DMS79 treated with DMSO at 0.1 percent for 48 hours (cell line): ENCODE data around the gene EBF3.

Source experiments
- DNase-seq: peaks from one replicate; lab custom pipeline; 2025; lab: John Stamatoyannopoulos, UW

Gene EBF3

DNA sequence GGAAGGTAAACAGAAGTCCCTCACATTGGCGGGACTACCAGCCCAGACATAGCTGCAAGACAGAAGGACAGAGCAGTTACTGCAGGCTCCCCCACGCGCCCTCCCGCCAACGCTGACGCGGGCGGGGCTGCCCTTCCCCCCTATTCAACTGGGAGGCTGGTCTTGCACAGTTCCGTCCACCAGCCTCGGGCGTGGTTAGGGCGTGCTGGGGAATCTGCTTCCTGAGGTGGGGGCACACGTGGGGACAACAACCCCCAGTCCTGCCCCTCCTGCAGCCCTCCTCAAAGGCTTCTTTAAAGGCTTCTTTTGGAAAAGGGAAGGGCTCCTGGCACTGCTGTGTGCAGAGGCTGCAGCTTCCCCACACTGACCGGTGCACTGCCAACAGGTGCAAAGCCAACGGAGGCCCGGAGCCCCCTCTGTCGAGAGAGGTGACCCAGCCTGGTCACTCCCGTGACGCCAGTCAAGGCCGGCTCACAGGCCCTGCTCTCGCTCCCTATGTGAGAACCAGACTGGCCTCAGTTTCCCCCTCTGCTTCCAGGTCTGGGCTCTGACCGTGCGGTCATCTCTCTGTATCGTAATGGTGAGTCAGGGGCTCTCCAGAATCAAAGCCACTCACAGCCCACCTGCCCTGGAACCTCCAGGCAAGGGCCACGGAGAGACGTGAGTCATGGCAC is 126.0 kb downstream of the EBF3 start:
- no peak for DNase-seq

DNA sequence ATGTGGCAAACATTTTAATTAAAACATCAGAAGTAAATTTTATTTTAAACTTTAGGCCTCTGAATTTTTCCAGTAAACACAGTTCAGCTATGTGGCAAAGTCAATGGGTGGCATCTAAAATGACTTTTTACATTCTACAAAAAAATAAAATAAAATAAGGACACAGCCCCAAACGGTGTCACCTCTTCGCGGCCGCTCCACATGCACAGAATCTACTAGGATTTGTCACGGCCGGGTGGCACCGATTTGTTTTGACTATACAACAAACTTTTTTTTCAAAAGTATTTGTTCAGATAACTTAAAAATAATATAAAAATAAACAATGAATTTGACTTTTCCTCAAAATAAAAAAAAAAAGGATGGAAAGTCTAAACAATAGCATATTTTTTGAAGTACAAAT is 127.8 kb downstream of the EBF3 start:
- DNase-seq, result no peak

DNA sequence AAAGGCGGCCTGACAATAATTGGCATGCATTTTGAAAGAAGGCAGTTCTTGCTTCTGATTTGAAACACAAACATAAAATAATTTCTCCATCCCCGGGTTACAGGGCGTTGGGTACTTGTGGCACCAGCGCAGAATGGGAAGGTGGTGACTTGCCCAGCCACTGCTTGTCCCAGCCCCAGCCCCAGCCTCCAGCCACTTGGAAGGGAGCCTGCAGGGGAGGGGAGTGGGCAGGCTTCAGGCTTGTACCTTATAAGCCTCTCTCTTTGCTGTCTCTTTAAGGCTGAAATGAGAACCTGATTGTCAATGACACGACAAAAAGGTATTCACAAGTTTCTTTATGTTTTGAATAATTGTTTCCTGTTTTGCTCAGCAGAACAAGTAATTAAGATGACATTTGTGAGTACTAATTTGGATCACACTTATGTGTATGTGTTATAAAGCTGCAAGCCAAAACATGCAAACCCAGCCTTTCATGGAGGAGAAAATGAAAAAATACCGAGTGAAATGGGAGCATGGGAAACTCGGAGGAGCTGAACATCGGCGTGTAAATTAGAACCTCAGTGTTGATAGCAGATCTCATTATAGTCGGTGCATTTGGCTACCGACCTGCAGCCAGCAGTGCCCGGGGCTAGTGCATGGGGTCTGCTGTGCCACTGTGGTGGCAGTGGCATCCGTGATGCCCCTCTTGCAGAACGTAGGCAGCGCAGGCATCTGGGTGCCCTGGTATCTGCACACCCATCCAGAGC is 129.9 kb downstream of the EBF3 start:
- no peak for DNase-seq

DNA sequence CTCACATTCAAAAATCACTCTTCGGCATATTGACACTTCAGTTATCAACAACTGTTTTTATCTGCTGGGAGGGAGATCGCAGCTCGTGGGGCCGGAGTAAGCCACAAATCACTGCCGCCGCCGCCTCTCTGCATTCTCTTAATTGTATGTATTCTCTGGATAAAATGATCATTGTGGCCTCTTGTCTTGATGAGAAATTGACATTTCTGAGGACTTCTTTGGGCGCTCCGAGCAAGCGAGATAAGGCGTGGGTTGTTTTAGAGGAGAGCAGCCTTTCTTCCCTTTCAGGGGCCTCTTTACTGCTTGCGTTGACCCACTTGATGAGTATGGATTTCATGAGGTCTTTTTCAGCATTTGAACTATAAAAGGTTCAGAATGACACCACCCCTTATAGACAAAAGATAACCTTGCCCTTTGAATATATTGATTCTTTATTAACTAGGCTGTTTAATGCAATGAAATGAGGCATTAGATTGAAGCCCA is 130.6 kb downstream of the EBF3 start:
- DNase-seq, result no peak

DNA sequence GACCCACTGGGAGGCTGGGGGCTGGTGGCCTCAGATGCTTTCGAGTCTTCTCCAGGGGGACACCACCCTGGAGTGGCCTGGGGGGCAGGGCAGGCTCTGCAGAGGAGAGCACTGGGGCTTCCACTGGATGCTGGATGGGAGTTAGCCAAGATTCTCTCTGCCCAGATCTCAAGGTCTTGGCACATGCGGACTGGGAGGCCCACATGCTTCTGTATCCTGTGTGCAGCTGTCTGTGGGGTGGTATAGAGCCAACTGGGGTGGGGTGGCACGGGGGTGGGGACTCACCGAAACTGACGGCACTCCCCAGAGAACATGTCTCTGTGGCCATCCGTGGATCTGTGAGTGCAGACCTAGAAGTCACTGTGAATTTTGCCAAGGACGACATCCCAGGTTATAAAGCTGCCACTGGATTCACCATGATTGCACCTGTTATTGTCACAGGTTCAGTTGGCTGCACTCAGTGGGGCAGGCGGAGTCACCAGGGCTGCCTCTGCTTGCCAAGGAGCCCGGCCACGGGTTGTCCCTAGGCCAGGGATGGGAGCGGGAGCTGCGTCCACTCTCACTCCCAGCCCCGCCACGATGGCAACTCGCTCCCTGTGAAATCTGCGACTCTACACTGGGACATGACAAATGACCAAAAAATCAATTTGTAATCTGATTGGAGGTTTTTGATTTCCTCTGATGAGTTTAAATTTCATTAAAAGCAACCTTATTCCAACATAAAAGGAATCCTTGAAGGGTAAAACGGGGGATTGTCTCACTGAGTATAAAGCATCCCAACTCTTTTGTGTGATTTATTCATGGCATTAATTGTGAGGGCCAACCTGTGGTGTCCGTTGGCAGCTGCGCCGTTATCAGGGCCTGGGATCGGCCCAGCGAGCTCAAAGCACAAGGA is 131.3 kb downstream of the EBF3 start:
- DNase-seq, result no peak

DNA sequence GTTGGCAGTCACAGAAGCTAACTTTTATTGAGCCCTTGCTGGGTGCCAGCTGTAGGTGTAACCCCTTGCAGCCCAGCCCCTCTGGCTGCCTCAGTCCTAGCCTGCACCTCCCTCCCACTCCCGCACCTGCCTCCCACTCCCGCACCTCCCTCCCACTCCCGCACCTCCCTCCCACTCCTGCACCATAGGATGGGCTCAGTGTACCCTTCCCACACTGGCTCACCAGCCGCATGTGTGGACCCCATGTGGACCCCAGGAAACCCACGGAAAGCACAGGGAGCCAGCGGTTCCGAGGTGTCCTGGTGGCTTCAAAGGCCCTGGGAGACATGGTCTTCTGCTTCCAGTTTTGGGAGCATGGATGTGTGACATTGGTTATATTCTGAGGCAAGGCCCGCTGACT is 132.9 kb downstream of the EBF3 start:
- DNase-seq, result no peak

DNA sequence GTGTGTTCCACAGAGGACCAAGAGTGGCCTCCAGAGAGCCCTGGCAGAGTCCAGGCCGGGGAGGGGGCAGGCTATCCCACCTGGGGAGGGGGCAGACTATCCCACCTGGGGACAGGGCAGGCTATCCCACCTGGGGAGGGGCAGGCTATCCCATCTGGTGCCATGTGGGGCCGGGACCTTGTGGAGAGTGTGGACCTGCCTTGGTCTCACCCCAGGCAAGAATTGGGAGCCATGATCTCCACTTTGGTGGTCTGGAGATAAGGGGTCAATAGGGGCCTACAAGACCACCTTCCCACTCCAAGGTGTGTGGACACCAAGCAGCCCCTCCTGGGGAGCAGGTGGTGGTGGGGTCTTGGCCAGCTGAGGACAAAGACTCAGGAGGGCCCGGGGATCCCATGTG is 138.2 kb downstream of the EBF3 start:
- DNase-seq, result no peak

DNA sequence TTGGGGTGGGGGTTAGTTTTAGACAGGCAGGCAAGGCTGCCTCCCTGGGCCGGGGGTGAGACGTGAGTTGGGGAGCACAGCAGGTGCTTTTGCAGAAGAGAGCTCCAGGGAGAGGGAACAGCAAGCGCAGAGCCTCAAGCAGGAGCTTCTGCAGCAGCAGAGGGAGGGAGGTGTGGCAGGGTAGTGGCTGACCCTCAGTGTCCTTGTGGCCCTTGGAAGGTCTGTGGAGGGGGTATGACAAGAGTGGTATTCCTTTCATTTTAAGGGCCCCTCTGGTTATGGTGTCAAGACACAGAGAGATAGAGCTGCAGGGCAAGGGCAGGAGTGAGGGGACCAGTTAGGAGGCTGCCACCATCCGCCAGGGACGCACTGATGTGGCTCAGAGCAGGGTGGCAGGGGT is 138.9 kb downstream of the EBF3 start:
- no peak for DNase-seq

DNA sequence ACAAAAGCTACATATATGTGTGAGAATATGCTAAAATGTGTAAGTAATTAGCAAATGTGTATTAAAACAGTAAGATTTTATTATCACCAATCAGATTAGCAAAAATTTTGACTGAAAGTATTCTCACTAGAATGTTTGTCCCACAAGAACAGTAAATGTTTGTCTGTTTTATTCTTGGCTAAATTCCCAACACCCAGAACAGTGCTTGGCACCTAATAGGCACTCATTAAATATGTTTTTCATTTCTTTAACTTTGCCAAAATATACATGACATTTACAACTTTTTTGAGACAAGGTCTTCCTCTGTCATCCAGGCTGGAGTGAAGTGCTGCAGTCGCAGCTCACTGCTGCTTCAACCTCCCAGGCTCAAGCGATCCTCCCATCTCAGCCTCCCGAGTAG is 143.6 kb downstream of the EBF3 start:
- DNase-seq, result no peak

DNA sequence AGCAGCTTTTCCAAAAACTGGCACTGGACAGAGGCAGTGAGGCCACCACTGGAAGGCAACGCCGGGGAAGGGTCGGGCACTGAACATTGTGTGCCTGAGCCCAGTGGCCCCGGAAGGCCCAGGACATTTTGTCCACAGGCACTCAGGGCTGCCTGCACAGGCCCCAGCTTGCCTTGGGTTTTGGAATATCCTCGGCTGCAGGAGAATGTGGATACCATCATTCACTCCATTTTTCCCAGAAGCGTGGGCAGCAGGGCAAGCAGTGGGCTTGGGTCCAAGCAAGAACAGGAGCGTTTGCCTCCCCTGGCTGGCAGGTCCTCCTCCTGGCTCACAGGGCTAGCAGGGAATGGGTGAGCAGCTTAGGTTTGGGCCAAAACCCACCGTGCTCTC is 147.4 kb downstream of the EBF3 start:
- DNase-seq, result no peak

DNA sequence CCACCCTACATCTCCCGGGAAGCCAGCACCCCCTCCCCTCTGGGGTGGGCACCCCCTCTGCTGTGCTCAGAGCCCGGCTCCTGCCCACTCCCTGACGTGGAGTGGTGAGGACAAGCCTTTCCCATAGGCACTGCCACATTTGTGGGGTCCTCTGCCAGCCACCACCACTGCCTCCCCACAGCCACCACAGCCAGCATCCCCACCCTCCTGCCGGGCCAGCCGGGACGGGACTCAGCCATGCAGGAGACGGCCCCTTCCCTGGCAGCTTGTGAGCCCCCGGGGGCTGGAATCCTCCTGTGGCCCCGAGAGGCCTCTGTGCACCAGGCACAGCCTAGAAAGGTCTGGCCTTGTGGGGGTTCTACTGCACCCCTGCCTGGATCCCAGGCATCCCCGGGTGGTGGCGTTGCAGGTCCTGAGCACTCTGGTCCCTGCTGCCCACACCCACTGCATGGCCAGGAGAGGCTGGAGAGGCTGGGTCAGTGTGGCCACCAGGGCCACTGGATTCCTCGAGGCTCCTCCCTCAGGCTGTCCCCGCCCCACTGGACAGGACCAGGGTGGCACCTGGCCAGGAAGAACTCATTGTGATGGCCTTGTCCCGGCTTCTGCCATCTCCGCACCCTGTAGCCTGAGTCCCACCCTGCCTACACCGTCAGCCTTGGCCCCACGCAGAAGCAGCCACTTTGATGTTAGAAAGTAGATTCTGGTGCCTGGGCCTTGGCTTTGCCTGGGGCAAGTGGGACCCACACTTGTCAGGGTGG is 148.0 kb downstream of the EBF3 start:
- DNase-seq, result no peak

DNA sequence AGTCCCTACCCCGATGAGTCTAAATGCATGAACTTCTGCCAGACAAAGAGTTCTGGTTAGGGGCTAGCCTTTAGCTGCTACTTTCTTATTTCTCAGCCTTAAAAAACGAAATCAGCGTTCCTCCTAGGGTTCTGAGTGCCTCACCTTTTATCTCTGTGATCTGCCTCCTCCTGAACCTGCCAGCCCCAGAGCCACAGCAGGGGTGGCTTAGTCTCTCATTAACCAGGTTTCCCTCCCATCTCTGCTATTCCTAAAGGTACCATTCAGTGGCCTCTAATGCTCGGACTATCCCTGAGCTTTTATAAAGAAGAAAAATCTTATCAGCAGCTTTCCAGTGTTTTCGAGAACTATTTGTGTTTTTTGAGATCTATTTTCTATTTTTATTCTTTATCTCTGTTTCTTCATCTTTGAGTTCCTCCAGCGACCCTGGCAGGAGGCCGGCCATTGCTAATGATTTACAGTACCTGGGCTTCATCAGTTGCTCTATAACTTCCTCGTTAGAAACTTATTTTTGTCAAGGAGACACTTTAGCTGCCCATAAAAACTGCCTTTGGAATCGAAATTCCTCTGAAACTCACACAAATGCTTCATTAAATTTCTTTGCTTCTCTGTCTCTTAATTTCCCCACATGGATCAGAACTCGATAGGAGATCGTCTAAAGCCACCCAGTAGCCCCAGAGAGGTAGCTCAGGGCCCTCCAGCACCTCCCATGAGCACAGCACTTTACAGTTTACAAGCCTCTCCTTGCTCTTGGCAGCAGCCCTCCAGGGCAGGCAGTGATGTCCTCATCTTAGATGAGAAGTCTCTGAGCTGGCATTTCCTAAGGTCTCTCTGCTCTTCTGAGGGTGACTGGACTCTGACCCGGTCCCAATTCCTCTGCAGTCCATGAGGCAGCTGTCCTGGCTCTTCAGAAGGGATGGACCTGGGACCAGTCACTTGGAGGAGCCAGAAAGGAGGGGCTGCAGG is 149.1 kb downstream of the EBF3 start:
- no peak for DNase-seq

DNA sequence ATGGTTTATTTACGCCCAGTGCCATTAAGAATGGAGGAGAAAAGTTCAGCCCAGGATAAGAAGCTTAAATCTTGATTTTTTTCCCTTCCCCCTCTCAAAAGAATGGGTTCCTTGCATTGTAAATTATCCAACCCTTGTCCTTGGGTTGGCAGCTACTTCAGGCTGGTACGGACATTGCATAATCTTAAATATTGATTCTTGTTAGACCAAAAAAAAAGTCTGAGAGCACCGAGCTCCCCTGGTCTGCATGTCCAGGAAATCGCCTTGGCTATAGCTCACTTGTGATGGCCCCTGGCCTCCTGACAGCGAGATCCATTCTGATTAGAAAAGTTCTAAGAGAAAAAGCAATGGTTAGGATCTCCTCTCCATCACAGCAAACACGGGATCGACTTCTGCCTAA is 151.7 kb downstream of the EBF3 start:
- no peak for DNase-seq

DNA sequence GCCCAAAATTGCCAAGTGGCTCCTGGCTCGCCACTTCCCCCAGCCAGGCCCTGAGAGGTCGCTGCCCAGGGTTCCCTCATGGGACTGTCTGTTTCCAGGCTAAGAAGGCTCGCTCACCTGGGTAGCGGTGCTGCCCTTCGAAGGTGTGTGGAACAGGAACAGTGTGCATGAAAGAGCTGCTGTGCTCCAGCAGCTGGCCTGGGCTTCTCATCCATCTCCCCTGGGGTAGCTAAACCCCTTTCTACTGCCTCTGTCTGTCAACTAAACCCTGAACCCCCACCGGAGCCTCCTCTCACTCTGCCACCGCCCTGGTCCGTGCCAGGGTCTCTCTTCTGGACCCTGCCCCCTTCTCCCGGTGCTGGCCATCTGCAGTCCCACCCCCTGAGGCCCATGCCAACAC is 152.9 kb downstream of the EBF3 start:
- no peak for DNase-seq

DNA sequence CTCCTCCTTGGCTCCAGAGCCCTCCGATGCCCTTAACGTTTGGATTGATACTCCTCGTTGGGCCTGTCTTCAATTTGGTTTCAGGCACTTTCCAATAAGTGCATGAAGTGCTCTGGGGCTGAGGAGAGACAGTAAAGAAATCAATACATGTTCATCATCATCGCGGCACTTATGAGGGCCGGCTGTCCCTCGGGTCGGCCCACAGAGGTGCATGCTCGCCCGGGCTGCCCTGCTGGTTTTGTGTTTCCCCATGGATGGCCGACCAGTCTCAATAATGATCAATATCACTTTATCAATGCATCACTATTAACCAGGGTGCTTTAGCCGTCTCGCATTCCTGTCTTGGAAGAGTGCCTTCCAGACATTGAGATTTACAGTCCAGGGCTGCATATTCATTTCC is 154.2 kb downstream of the EBF3 start:
- no peak for DNase-seq

DNA sequence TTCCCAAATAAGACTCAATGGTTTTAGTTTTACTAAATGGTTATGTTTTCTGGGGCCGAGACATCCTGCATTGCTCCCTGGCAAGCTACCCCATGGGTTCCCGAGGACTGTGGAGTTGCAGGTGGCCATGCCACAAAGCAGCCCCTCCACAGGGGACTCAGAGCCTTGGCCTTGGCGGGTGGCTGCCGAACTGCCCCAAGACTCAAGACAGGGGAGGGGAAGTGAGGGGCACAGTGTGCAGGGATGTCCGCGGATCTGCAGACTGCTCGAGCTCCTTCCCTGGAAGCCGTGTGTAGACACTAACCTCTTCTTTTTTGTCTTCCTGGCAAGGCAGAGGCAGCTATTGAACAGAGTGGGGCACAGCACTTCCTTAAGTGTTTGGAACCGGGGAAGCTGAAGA is 154.6 kb downstream of the EBF3 start:
- DNase-seq, result no peak

DNA sequence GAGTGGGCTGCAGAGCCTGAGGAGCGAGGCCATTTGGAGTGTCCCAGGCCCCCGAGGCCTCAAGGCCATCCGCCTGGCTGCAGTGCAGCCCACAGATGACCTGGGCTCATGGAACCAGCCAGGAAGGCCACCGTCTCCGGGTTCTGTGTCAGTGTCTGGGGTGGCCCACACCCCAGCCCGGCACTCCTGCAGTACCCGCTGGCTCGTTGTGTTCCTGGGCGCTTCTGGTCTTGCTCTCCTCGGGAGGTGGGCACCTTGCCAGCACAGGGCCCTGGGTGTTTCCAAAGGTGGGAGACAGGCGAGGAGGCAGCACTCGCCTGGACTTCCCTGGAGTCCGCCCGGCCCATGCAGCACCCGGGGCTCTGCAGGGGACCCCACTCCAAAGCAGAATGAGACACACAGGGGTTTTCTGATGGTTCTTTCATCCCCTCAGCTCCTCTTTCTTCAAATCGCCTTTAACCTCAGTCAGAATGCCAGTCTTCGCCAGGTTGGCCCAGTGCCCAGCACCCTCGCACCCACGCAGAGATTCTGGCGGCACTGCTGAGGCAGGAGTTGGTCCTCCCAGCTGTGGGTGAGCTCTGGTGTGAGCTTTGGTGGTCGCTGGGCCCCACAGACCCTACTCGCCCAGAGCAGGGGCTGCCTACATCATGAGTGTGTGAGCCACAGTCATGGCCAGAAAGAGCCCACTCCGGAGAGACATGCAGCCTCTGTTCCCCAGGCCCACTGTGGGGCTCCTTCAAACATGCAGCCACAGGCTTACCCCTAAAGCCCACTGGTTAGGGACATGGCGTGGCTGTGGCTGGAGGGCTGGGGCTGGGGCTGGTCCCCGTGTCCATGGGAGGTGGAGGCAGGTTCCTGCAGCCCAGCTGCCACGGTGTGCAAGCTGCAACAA is 155.7 kb downstream of the EBF3 start:
- DNase-seq, result no peak

DNA sequence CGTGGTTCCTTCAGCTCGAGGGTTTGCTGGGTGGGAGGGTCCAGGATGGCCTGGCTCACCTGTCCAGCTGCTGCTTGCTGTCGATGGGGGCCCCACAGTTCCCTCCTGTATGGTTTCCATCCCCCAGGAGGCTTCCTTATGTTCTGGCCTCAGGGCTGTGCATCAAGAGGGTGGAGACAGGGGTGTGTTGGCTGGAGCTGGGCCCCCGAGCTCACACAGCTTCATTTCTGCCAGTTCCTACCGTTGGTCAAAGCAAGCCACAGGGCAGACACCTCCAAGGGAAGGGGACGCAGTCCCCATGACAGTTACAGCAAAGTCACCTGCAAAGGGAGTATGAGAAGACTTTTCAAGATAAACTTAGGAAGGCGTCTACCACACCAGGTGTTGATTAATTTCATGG is 156.9 kb downstream of the EBF3 start:
- DNase-seq, result no peak

DNA sequence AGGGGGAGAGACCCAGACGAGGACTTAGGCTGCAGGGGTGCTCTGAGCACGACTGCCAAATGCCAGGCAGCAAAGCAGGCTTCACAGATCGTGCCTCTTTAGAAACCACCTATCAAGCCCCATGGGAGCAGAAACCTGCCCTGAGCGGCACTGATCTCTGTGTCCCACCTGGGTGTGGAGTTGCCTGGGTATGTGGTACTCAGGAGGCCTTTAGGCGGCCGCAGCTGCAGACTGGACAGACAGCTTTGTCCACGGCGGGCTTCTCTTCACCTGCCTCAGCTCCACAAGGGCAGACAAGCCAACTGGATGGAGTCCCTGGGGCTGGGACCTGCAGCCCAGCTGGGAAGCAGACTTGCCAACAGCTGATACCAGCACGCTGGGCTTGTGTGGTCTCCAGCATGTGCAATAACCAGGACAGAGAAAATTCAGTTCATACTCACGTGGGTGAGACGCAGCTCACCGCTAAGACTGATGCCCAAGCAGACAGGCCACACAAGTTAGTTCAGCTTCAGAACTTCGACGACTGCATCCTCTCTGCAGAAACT is 163.2 kb downstream of the EBF3 start:
- no peak for DNase-seq

DNA sequence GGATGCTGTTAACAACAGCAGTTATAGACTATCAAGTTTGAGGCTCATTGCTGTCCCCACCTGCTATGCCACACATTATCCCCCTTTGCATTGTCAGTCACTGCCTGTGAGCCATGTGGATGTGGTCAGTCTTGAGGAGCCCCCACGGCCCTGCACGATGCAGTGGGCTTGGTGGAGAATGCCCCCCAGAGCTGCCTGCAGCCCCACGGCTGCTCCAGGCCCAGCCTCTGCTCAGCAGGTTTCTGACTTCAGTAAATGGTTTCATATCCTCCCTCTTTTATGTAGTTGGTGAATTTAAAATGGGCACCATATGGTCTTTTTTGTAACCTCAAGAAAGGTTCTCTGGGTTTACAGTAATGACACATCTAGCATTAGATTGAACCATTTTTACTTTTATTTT is 164.1 kb downstream of the EBF3 start:
- DNase-seq, result no peak
